ENCODE measurements around the gene UNK.

The UNK gene

GRCh38 chr17:75840799-75841164 lies 56.2 kb downstream of the UNK start:
- H3K27me3 ChIP-seq (ENCODE audit: low read depth, low read length), result no peaks in the 10 kb centered on the region
- no peak for TF ChIP-seq CTCF (IDR thresholded peaks at IDR 0.05; ENCODE audit: low read depth, low read length)
- TF ChIP-seq EZH2phosphoT487 (IDR thresholded peaks at IDR 0.05; ENCODE audit: low read depth), result no peak
- no peak overlapping the region for H3K4me2 ChIP-seq (ENCODE audit: low read length)
- no peak overlapping the region for H3K27ac ChIP-seq (ENCODE audit: low read length)
- H2AFZ ChIP-seq (ENCODE audit: low read depth, low read length), result no peak overlapping the region
- no peaks in the 10 kb centered on the region for H4K20me1 ChIP-seq (ENCODE audit: insufficient read depth, low read length)
- no peaks in the 10 kb centered on the region for H3K79me2 ChIP-seq (ENCODE audit: low read length)
- H3K4me1 ChIP-seq (ENCODE audit: low read length), result peaks cover 20% of the 10 kb centered on the region
- H3K9me3 ChIP-seq (ENCODE audit: insufficient read depth, low read length), result no peaks in the 10 kb centered on the region
- no peak overlapping the region for H3K4me3 ChIP-seq (ENCODE audit: low read length)
- H3K9ac ChIP-seq (ENCODE audit: low read length), result no peak overlapping the region
- H3K36me3 ChIP-seq (replicated peaks; ENCODE audit: low read depth, low read length), result no peaks in the 10 kb centered on the region

- Histone ChIP-seq H3K79me2 (ENCODE audit: low read length) (no peaks in the 10 kb centered on the region), H3K4me2 (ENCODE audit: low read length) (no peak overlapping the region), H3K27me3 (ENCODE audit: low read depth, low read length) (no peaks in the 10 kb centered on the region), H3K27ac (ENCODE audit: low read length) (no peak overlapping the region), H2AFZ (ENCODE audit: low read depth, low read length) (no peak overlapping the region), H3K36me3 (replicated peaks; ENCODE audit: low read depth, low read length) (peaks cover 12% of the 10 kb centered on the region), H3K4me3 (ENCODE audit: low read length) (no peak overlapping the region), H3K9me3 (ENCODE audit: insufficient read depth, low read length) (no peaks in the 10 kb centered on the region), H4K20me1 (ENCODE audit: insufficient read depth, low read length) (no peaks in the 10 kb centered on the region), H3K9ac (ENCODE audit: low read length) (no peak overlapping the region), H3K4me1 (ENCODE audit: low read length) (peaks cover 20% of the 10 kb centered on the region)
- no peak for TF ChIP-seq CTCF (IDR thresholded peaks at IDR 0.05; ENCODE audit: low read depth, low read length)
- TF ChIP-seq EZH2phosphoT487 (IDR thresholded peaks at IDR 0.05; ENCODE audit: low read depth), result no peak
Observed at GRCh38 chr17:75842411-75842810, 57.8 kb downstream of the UNK start.

DNA sequence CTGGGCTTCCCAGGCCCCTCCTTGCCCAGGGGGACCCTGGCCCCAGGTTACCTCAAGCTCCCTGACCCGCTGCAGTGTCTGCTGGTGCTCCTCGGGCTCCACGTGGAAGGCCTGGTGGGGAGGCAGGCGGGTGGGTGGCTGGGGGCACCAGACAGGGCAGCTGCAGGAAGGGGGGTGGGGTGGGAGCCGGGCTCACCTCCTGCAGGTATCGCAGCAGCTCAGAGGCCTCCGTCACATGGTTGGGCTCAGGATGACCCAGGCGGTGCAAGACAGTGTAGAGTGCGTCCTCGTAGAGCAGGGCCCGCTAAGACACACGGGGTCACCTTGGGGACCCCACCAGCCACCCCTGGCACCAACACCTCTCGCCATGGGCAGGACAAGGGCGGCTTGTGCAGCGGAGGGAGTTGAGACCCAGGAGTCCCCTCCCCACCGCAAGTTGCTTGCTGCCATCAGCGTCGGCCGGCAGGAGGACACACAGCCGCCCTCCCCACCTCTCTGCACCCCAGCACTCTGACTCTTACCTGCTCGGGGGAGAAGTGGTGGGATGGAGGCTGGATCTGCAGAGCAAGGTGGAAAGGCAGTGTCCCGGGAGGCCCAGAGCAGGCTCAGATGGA lies 58.5 kb downstream of the UNK start:
- peaks cover 20% of the 10 kb centered on the region for H3K4me1 ChIP-seq (ENCODE audit: low read length)
- peak overlapping the region; percentile 84 for H3K4me3 ChIP-seq (ENCODE audit: low read length)
- H2AFZ ChIP-seq (ENCODE audit: low read depth, low read length), result peak overlapping the region; percentile 66; the same call in 1 of the 2 replicates
- H3K4me2 ChIP-seq (ENCODE audit: low read length), result peak overlapping the region; percentile 94
- peak overlapping the region; percentile 84 for H3K9ac ChIP-seq (ENCODE audit: low read length)
- TF ChIP-seq EZH2phosphoT487 (IDR thresholded peaks at IDR 0.05; ENCODE audit: low read depth) (no peak), CTCF (IDR thresholded peaks at IDR 0.05; ENCODE audit: low read depth, low read length) (no peak)
- no peaks in the 10 kb centered on the region for H3K79me2 ChIP-seq (ENCODE audit: low read length)
- no peaks in the 10 kb centered on the region for H4K20me1 ChIP-seq (ENCODE audit: insufficient read depth, low read length)
- no peaks in the 10 kb centered on the region for H3K9me3 ChIP-seq (ENCODE audit: insufficient read depth, low read length)
- H3K27ac ChIP-seq (ENCODE audit: low read length), result no peak overlapping the region; the same call in 1 of the 2 replicates
- peaks cover 18% of the 10 kb centered on the region for H3K36me3 ChIP-seq (replicated peaks; ENCODE audit: low read depth, low read length)
- no peaks in the 10 kb centered on the region for H3K27me3 ChIP-seq (ENCODE audit: low read depth, low read length)

DNA sequence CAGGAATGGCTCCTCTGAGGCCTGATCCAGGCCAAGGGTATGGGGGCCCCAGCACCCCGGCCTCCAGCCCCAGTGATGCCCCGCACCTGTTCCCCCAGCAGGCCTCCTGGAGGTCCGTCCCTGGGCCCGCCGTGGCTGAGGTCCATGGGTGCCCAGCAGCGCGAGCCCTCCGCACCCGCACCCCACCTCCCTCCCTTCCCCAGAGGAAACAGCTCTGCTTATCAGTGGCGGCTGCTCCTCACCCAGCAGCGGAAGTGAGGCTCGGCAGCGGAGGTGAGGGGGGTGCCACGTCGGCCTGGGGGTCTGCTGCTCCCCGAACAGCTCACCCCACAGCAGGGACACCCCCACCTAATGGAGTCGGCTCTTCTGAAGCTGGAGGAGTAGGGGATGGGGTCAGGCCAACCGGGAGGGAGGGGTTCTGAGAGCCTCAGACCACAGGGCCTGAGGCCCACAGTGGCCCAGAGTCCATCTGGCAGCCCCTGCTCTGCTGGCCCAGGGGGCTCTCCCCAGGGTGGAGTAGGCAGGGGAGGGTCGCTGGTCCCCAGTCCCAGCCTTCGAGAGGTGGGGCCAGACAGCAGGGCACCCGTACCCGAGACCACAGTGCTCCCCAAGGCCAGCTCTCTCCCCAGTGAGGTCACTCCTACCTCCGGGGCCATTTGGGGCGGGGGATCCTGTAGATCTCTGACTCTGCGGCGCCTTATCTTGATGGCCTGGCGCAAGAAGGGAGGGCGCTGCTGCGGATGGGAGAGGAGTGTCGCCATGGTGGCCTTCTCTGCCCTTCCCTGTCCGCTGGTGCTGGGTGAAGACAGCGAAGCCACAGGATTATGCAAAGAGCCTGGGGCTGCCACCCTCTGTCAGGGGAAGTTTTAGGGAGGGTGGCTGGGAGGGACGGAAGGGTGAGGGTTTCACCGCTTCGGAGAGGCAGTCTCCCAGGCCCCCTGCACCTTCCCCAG lies 59.2 kb downstream of the UNK start, which contains the start of gene UNC13D:
Gene UNC13D, minus strand, starts transcription at position 828 of the 953 bp plus-strand sequence. Its CDS starts 67 bp downstream, at position 761.
- TF ChIP-seq CTCF (IDR thresholded peaks at IDR 0.05; ENCODE audit: low read depth, low read length) (no peak), EZH2phosphoT487 (IDR thresholded peaks at IDR 0.05; ENCODE audit: low read depth) (no peak)
- Histone ChIP-seq H3K27me3 (ENCODE audit: low read depth, low read length) (no peaks in the 10 kb centered on the region), H3K4me1 (ENCODE audit: low read length) (peaks cover 20% of the 10 kb centered on the region), H3K9ac (ENCODE audit: low read length) (peak within 1 kb of the TSS; percentile 84), H4K20me1 (ENCODE audit: insufficient read depth, low read length) (no peaks in the 10 kb centered on the region), H3K27ac (ENCODE audit: low read length) (peak within 1 kb of the TSS; percentile 50), H3K9me3 (ENCODE audit: insufficient read depth, low read length) (no peaks in the 10 kb centered on the region), H3K79me2 (ENCODE audit: low read length) (no peaks in the 10 kb centered on the region), H3K36me3 (replicated peaks; ENCODE audit: low read depth, low read length) (peaks cover 21% of the 10 kb centered on the region), H3K4me2 (ENCODE audit: low read length) (peak within 1 kb of the TSS; percentile 94), H3K4me3 (ENCODE audit: low read length) (peak within 1 kb of the TSS; percentile 84), H2AFZ (ENCODE audit: low read depth, low read length) (peak within 1 kb of the TSS; percentile 66)

All from OCI-LY3 (cell line).